ENCODE measurements around the gene KRTAP10-11.
A peak's percentile ranks its signal among the peaks of the same experiment; 100 is the strongest.
"Not testable (repeated sequence)": the region's sequence is repeated elsewhere in the genome, so short reads cannot be mapped to it uniquely, and the experiment has no call there.

The KRTAP10-11 gene

GRCh38 chr21:44643741-44644310 lies 2.4 kb upstream of the KRTAP10-11 start:
- no peak for DNase-seq

DNA sequence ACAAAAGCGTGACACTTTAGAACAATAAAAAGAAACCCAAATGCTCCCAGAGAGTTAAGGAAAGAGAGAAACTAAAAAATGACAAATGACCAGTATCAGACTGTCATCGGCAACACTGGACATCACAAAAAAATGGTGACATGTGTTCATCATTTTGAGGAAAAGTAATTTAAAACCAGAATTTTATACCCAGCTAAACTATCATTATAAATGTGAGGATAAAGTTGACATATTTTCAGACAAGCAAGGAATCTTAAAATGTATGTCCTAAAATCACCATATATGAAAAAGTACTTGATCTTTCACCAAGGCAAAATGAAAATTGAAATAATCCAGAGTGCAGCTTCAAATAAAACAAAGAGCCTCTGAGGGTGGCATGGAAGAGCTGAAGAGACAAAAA lies 1.3 kb upstream of the KRTAP10-11 start:
- no peak for DNase-seq

- peak; percentile 49 for DNase-seq
Measured at GRCh38 chr21:44647222-44647552, 973 bp downstream of the KRTAP10-11 start.

GRCh38 chr21:44648557-44649311 lies 2.5 kb downstream of the KRTAP10-11 start:
- no peak for DNase-seq

DNA sequence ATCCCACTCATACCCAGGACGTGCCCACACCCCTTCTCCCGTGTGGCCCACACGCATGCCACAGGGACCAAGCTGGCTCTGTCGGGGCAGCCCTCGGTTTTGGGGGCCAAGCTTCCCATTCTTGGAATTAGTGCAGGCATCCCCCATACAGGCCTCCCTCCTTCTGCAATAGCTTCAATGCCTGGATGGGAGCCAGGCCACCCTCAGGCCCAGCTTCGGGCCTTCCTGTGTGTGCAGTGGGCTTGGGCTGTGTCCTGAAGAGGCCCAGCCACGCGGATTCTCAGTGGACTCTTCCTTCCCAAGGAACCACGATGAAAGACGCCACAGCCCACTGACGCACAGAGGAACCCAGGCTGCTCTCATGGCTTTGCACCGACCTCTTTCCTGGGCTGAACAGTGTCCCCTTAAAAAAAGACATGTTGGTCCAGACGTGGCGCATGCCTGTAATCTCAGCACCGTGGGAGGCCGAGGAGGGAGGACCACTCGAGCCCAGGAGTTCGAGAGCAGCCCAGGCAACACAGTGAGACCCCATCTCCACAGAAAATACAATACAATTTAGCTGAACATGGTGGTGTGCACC lies 3.4 kb downstream of the KRTAP10-11 start:
- no peak for DNase-seq

GRCh38 chr21:44650265-44650972 lies 4.2 kb downstream of the KRTAP10-11 start:
- no peak for DNase-seq

DNA sequence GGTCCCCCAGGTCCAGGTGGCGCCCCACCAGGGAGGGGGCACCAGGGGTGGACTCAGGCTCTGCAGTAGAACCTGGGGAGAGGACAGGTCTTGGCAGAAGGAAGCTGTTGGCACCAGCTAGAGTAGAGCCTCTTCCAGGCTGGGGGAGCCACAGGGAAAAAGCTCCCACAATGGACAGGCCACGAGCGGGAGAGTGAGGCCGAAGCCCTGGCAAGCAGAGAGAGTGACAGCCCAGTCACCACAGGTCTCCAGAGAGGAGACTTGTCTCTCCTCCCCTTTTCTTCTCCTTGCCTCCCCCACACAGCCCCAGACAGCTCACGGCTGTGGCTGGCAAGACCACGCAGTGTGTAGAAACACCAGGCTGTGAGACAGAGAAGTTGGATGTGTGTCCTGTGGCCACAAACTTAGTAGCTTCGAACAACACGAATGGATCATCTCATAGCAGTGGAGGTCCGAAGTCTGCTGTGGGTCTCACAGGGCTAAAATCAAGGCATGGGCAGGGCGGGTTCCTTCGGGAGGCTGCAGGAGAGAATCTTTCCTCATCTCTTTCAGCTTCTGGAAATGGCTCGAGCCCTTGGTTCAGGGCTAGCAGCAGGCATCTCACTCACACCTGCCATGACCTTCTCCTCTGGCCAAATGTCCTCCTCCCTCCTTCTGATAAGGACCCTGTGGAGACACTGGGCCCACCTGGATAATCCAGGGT lies 4.9 kb downstream of the KRTAP10-11 start:
- no peak for DNase-seq

DNA sequence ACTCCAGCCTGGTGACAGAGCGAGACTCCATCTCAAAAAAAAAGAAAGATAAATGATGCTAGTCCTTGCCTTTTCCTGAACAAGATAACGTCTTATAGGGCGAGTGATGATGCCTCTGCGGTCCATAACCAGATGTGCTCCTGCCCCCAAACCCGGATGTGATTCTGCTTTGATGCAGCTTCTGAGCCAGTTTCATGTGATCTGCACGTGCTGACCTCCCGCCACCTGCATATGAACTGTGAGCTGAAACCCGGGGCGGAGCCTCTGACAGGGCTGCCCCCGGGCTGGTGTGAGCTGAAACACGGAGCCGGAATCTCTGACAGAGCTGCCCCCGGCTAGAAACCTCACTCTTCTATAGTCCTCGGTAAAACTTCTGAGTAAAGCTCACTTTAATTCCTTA lies 6.9 kb downstream of the KRTAP10-11 start:
- DNase-seq: no peak

DNA sequence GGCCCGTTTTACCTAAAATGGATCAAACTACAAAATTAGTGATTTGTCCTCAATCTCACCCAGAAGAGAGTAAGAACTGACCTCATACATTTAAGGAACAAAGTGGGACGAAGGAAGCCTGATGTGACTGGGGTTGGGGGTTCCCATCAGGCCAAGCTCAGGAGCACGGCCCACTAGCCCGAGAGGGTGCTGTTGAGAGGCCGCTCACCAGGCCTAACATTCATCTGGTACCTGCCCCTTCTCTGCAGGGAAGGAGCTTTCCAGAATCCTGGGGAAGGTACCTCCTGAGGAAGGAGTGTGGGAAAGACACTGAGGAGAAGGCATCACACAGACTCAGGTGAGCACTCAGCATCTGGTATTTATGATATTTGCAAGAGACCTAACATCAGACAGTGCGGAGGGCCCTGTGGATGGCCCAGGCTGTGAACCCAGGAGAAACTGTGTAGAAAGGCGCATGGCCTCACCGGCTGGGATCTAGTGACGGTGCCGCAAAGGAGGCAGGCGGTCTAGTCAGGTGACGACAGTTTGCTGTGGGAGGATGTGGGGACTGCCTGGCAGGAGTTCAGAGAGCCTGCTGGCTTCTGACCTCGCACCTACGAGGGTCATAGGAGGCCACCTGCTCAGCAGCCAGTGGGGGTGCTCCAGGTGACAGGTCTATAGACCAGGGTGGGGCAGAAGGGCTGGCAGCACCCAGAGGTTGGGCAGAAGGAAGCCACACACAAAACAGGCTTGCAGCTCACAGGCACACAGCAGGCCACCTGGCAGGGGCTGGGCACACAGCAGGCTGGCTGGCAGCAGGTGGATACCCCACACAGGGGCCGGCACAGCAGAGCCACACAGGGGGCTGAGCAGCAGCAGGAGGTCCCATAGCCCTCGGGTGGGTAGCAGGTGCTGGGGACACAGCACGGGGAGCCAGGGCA lies 7.7 kb downstream of the KRTAP10-11 start:
- DNase-seq: peak; percentile 76

- DNase-seq: no peak
Measured at GRCh38 chr21:44654576-44655175, 8.5 kb downstream of the KRTAP10-11 start, which contains the start of gene KRTAP12-4. KRTAP12-4 (minus strand) TSS chr21:44654659; CDS start chr21:44654614, 45 bp downstream.

DNA sequence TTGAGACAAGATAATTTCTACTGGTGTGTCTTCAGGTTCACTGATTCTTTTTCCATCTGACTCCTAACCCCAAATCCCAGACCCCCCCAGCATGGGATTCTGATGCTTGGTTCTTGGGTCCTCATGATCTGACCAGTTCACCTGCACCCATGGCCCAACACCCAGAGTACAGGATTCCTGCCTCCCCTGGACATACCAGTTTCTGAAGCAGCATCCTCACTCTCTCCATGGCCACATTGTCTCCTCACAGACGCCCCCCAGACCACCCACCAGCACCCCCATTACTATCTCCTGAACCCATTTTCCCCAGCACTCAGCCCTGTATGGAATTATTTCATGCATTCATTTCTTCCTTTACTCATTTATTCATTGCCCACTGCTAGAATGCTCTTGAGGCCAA lies 10.7 kb downstream of the KRTAP10-11 start:
- DNase-seq: no peak

GRCh38 chr21:44657635-44658540 lies 11.7 kb downstream of the KRTAP10-11 start, which contains the start of gene KRTAP12-3:
KRTAP12-3 (plus strand) TSS chr21:44657932; CDS start chr21:44657980, 48 bp downstream.
- no peak for DNase-seq

- DNase-seq: no peak
Measured at GRCh38 chr21:44658541-44658910, 12.3 kb downstream of the KRTAP10-11 start.

DNA sequence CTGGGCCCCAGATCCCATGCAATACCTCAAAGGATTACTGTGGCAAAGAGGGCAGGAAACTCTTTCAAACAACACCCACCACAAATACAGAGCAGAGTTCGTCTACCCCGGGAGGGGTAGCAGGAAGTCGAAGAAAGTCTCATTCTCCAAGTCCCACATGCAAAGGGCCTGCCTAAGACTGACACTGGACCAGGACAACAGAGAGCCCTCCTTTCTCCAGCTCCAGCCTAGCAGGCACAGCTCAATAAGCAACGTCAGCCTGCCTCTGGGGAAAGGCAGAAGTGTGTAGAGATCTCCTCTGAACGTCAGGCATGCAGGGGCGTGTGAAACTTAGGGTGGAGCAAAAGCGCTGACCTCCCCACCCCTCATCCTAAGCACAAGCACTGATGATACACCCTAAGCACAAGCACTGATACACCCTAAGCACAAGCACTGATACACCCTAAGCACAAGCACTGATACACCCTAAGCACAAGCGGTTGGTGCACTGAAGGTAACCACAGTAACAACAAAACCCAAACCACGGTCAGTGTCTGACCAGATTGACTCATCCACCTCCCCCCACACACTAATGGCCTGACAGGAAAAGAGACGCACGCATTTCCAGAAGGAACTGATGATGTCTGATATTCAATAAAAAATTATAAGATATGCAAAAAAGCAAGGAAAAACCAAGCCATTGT lies 12.8 kb downstream of the KRTAP10-11 start:
- no peak for DNase-seq

DNA sequence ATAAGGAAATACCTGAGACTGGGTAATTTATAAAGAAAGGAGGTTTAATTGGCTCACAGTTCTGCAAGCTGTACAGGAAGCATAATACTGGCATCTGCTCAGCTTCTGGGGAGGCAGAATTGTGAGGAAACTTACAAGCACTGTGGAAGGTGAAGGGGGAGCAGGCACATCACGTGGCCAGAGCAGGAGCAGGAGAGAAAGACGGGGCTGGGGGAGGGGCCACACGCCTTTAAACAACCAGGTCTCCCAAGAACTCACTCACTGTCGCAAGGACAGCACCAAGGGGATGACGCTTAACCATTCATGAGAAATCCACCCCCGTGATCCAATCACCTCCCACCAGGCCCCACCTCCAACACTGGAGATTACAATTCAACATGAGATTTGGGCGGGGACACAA lies 15.4 kb downstream of the KRTAP10-11 start:
- not testable (repeated sequence) for DNase-seq

GRCh38 chr21:44664691-44665090 lies 18.5 kb downstream of the KRTAP10-11 start:
- DNase-seq: no peak

GRCh38 chr21:44666401-44667320 lies 20.4 kb downstream of the KRTAP10-11 start, which contains the start of gene KRTAP12-2:
KRTAP12-2 (minus strand) TSS chr21:44666927; CDS start chr21:44666886, 41 bp downstream.
- DNase-seq: no peak

- no peak for DNase-seq
Measured at GRCh38 chr21:44667612-44668011, 21.4 kb downstream of the KRTAP10-11 start.
